Measurements from ENCODE around the gene PKD2L1.

Gene PKD2L1

GRCh38 chr10:100360234-100360633 is 30.2 kb upstream of the PKD2L1 start:
- no peak overlapping the region for H3K4me3 ChIP-seq (ENCODE audit: low read length)
- no peak for DNase-seq (ENCODE audit: low read depth)
- no peak for TF ChIP-seq CTCF (conservative IDR thresholded peaks at IDR 0.05; ENCODE audit: low read depth, low read length)

GRCh38 chr10:100359529-100360150 is 29.6 kb upstream of the PKD2L1 start:
- TF ChIP-seq CTCF (conservative IDR thresholded peaks at IDR 0.05; ENCODE audit: low read depth, low read length): no peak
- no peak for DNase-seq (ENCODE audit: low read depth)
- no peak overlapping the region for H3K4me3 ChIP-seq (ENCODE audit: low read length)

GRCh38 chr10:100359030-100359432 is 29.0 kb upstream of the PKD2L1 start:
- no peak overlapping the region for H3K4me3 ChIP-seq (ENCODE audit: low read length)
- no peak for TF ChIP-seq CTCF (conservative IDR thresholded peaks at IDR 0.05; ENCODE audit: low read depth, low read length)
- no peak for DNase-seq (ENCODE audit: low read depth)

- H3K4me3 ChIP-seq (ENCODE audit: low read length): no peak overlapping the region
- no peak for TF ChIP-seq CTCF (conservative IDR thresholded peaks at IDR 0.05; ENCODE audit: low read depth, low read length)
- no peak for DNase-seq (ENCODE audit: low read depth)
Measured at GRCh38 chr10:100357059-100357858, 27.2 kb upstream of the PKD2L1 start.

- peak; percentile 2 for TF ChIP-seq CTCF (conservative IDR thresholded peaks at IDR 0.05; ENCODE audit: low read depth, low read length)
- H3K4me3 ChIP-seq (ENCODE audit: low read length): no peak overlapping the region
Measured at GRCh38 chr10:100356067-100357017, 26.3 kb upstream of the PKD2L1 start.

GRCh38 chr10:100355086-100355485 is 25.1 kb upstream of the PKD2L1 start:
- no peak for TF ChIP-seq CTCF (conservative IDR thresholded peaks at IDR 0.05; ENCODE audit: low read depth, low read length)
- DNase-seq (ENCODE audit: low read depth): no peak

More at GRCh38 chr10:100356067-100357017, 26.3 kb upstream of the PKD2L1 start:
- DNase-seq (ENCODE audit: low read depth): peak; percentile 52

More at GRCh38 chr10:100355086-100355485, 25.1 kb upstream of the PKD2L1 start:
- no peak overlapping the region for H3K4me3 ChIP-seq (ENCODE audit: low read length)
